Measurements from ENCODE around the gene GIMAP2.
"Not testable (repeated sequence)": the region's sequence is repeated elsewhere in the genome, so short reads cannot be mapped to it uniquely, and the experiment has no call there.

GIMAP2 gene

DNA sequence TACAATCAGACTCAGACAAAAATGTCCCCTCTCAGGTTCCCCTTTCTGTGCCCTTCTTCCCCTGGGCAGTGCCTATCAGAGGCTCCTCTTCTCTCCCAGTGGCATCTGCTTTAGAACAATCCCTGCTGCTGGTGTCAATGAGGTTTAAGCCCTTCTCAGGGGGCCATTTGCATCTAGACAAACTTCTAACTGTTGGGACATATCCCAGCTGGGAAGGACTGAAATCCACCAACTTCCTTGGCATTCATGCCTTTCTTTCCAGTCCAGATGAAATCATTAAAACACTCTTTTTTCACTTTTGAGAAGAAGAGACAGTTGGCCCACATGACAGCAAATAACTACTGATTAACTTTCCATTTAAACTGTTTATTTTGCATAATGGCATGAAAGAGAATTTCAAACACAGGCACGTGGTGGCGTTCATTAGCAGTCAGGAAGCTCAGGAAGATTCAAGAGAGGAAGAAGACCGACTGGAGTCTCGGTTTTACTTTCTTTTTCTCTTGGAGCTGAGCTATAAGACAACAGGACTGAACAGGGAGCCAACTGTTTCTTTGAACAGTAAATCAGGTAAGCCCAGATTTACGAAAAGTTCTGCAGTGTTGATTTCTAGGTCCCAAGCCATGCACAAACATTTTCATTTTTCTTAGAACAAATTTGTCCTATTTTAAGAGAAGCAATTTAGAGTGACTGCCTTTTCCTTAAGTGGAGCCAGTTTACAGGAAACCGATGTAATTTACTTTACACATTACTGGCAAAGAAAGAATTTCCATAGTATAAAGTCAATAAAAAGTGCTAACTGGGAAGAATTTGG lies at the start of gene GIMAP2:
Gene GIMAP2, plus strand, starts transcription at position 488 of the 811 bp plus-strand sequence. CDS start 1,354 bp downstream, outside the sequence.
- DNase-seq (ENCODE audit: low read depth in 2 of 2, low spot score in 1 of 2), result no peak

DNA sequence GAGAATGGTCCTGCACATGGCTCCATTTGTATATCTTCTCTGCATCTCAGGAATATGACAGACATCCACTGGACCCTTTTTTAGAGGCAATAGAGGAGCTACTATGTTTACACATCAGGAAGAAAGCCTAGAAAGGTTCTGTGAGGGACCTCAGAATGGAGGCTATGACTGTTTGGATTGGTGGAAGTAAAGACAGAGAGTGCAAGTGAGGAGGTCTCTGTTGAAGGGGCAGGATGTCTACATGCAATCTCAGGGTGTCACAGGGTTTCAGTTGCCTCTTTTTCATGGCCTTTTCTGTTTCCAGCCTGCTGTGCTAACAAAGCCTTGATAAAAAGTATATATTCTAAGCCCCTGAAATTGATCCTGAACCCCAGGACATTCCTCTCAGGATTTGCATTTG lies 43.7 kb upstream of the GIMAP2 start:
- no peak for DNase-seq (ENCODE audit: low read depth in 2 of 2, low spot score in 1 of 2)

- DNase-seq (ENCODE audit: low read depth in 2 of 2, low spot score in 1 of 2), result no peak
Measured at GRCh38 chr7:150642926-150643325, 42.6 kb upstream of the GIMAP2 start.

GRCh38 chr7:150645259-150646020 lies 40.1 kb upstream of the GIMAP2 start:
- DNase-seq (ENCODE audit: low read depth in 2 of 2, low spot score in 1 of 2), result no peak

GRCh38 chr7:150648353-150649079 lies 37.0 kb upstream of the GIMAP2 start:
- DNase-seq (ENCODE audit: low read depth in 2 of 2, low spot score in 1 of 2), result no peak

DNA sequence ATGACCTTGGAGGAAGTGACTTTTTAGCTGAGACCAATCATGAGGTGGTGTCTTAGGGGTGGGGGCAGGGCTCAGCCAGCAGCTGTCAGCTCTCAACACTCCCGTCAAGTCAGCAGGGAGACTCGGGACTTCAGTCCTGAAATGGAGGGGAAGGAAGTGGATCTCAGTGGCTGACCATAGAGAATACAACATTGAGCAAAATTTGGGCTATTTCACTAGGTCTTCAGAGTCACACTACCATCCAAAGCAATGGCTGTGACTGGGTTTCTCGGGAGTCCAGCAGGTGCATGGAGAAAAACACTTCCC lies 36.5 kb upstream of the GIMAP2 start:
- DNase-seq (ENCODE audit: low read depth in 2 of 2, low spot score in 1 of 2), result no peak

DNA sequence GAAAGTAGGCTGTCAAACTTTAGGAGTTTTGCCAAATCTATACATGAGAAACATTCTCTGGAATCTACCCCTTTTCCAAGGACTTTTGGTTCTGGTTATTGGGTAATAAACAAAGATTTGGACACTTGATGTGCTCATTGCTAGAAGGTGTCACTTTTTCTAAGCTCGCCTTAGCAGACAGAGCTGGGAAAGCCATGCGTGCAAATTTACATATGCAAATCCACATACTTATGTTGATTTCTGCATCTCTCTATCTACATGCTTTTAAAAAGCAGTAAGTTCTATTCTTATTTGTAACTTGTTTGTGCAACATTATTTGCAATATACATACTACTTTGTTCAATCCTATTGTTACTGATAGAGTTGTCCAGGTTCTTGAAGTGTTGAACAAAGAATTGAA lies 30.8 kb upstream of the GIMAP2 start:
- no peak for DNase-seq (ENCODE audit: low read depth in 2 of 2, low spot score in 1 of 2)

- no peak for DNase-seq (ENCODE audit: low read depth in 2 of 2, low spot score in 1 of 2)
Measured at GRCh38 chr7:150656047-150656446, 29.5 kb upstream of the GIMAP2 start.

DNA sequence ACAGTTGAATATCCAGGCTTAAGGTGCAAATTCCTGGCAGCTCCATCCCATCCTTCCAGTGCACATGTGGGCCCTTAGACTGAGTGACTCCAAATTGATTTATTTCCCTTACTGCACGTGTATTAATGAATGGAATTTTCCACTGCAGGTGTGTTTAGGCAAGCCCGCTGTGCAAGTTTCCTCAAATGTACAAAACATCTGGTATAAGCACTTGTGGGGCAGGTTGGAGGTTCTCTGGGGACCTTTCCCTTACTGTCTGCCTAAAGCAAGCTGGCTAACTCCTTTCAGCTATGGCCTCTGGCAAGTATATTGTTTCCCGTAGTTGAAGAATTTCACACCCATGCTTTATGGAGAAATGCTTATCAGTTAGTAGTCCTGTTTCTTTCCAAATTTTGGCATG lies 28.0 kb upstream of the GIMAP2 start:
- no peak for DNase-seq (ENCODE audit: low read depth in 2 of 2, low spot score in 1 of 2)

- DNase-seq (ENCODE audit: low read depth in 2 of 2, low spot score in 1 of 2), result no peak
Measured at GRCh38 chr7:150660939-150661613, 24.4 kb upstream of the GIMAP2 start.

DNA sequence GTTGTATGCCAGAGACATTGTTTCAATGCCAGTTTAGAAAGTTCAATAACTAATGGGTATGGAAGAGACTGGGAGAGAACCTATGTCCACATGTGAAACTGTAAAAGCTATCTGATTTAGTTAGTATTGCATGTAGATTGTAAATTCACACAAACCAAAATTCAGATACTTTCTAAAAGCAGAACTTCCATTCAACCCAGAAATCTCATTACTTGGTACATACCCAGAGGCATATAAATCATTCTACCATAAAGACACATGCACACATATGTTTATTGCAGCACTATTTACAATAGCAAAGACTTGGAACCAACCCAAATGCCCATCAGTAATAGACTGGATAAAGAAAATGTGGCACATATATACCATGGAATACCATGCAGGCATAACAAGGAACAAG lies 22.7 kb upstream of the GIMAP2 start:
- not testable (repeated sequence) for DNase-seq (ENCODE audit: low read depth in 2 of 2, low spot score in 1 of 2)

- no peak for DNase-seq (ENCODE audit: low read depth in 2 of 2, low spot score in 1 of 2)
Measured at GRCh38 chr7:150663802-150664494, 21.6 kb upstream of the GIMAP2 start.

DNA sequence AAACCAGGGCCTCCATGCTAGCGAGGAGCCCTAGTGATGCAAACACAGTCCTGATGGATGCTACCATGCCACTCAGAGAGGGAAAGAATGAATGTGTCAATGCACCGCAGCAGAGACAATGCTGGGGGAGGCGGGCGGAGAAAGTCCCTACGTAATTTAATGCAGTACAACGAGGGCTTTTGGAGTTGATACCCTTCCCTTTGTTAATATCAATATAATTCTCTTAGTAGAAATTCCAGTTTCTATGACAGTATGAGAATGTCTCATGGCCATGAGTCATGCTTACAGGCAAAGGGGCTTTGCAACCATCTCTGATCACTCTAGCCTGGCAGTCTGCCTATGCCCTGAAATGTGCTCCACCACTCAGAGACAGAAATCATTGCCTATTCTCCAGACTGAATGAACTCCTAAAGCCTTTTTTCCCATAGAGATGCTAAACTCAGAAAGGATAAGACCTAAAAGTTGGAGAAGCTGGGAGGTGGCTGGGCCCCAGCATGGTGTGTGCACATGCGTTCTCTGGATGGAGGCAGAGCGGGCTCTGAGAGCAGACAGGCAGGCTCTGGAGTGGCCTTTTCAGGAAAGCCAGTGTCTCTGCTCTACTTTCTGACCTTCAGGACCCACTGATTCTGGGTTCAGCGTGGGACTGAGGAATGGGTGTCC lies 20.3 kb upstream of the GIMAP2 start:
- no peak for DNase-seq (ENCODE audit: low read depth in 2 of 2, low spot score in 1 of 2)

- no peak for DNase-seq (ENCODE audit: low read depth in 2 of 2, low spot score in 1 of 2)
Measured at GRCh38 chr7:150665896-150666295, 19.6 kb upstream of the GIMAP2 start.

- no peak for DNase-seq (ENCODE audit: low read depth in 2 of 2, low spot score in 1 of 2)
Measured at GRCh38 chr7:150666412-150666811, 19.1 kb upstream of the GIMAP2 start.

- peak; percentile 40 to 53 for DNase-seq (ENCODE audit: low read depth in 2 of 2, low spot score in 1 of 2)
Measured at GRCh38 chr7:150668472-150668911, 17.0 kb upstream of the GIMAP2 start.

GRCh38 chr7:150668977-150669376 lies 16.5 kb upstream of the GIMAP2 start:
- no peak for DNase-seq (ENCODE audit: low read depth in 2 of 2, low spot score in 1 of 2)

GRCh38 chr7:150671798-150672585 lies 13.5 kb upstream of the GIMAP2 start:
- DNase-seq (ENCODE audit: low read depth in 2 of 2, low spot score in 1 of 2), result not testable (repeated sequence)

DNA sequence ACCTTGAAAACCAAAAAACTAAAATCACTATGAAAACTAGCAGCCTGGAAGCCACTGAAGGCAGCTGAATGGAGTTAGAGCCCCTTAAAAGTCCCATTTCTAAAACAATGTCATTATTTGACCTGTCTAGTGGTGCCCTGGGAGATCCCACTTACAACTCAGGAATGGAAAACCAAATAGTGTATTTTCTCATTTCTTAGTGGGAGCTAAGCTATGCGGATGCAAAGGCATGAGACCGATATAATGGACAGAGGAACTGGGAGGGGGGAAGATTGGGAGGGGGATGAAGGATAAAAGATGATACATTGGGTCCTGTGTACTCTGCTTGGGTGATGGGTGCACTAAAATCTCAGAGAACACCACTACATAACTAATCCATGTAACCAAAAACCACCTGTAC lies 9.8 kb upstream of the GIMAP2 start:
- no peak for DNase-seq (ENCODE audit: low read depth in 2 of 2, low spot score in 1 of 2)

Data from stimulated activated CD8-positive, alpha-beta memory T cell treated with anti-CD3 and anti-CD28 coated beads, Interleukin-4, amount 100 ng/mL, for 4 hours (primary cell).